ENCODE results near the gene SLC39A1.
"Not testable (repeated sequence)": the region's sequence is repeated elsewhere in the genome, so short reads cannot be mapped to it uniquely, and the experiment has no call there.

SLC39A1 gene

GRCh38 chr1:153929426-153929825, 33.9 kb downstream of the SLC39A1 start:
- no peak for DNase-seq (ENCODE audit: low spot score)

- DNase-seq (ENCODE audit: low spot score) = no peak
Measured at GRCh38 chr1:153928791-153929341, 34.5 kb downstream of the SLC39A1 start.

- no peak for DNase-seq (ENCODE audit: low spot score)
Measured at GRCh38 chr1:153928245-153928644, 35.1 kb downstream of the SLC39A1 start.

- DNase-seq (ENCODE audit: low spot score) = no peak
Measured at GRCh38 chr1:153926405-153926804, 36.9 kb downstream of the SLC39A1 start.

GRCh38 chr1:153922972-153923925, 40.1 kb downstream of the SLC39A1 start, which contains the start of gene GATAD2B:
Gene GATAD2B (minus strand): TSS chr1:153922972. CDS start chr1:153828347, 94,625 bp downstream.
- DNase-seq (ENCODE audit: low spot score) = peak; percentile 100

GRCh38 chr1:153922076-153922971, 41.0 kb downstream of the SLC39A1 start:
- DNase-seq (ENCODE audit: low spot score) = peak; percentile 61

GRCh38 chr1:153921803-153922075, 41.6 kb downstream of the SLC39A1 start:
- no peak for DNase-seq (ENCODE audit: low spot score)

- DNase-seq (ENCODE audit: low spot score) = no peak
Measured at GRCh38 chr1:153921080-153921802, 42.1 kb downstream of the SLC39A1 start.

- DNase-seq (ENCODE audit: low spot score) = peak; percentile 30
Measured at GRCh38 chr1:153919876-153920852, 43.2 kb downstream of the SLC39A1 start.

- DNase-seq (ENCODE audit: low spot score) = no peak
Measured at GRCh38 chr1:153916297-153916696, 47.0 kb downstream of the SLC39A1 start.

- no peak for DNase-seq (ENCODE audit: low spot score)
Measured at GRCh38 chr1:153912349-153912748, 51.0 kb downstream of the SLC39A1 start.

GRCh38 chr1:153910560-153910959, 52.8 kb downstream of the SLC39A1 start:
- DNase-seq (ENCODE audit: low spot score) = not testable (repeated sequence)

All from CD4-positive, alpha-beta T cell treated with Interleukin-6 at 100 ng/mL for 8 hours (primary cell).